DMS153 treated with DMSO at 0.1 percent for 48 hours (cell line): ENCODE measurements around the gene NLRC5.

Experiments used
- DNase-seq: peaks from one replicate; lab custom pipeline; 2025; ENCODE audit not compliant: unreplicated experiment; lab: John Stamatoyannopoulos, UW

The NLRC5 gene

GRCh38 chr16:57024894-57025680, 35.7 kb downstream of the NLRC5 start:
- DNase-seq = no peak

- DNase-seq = no peak
Observed at GRCh38 chr16:57025941-57026777, 36.8 kb downstream of the NLRC5 start.

GRCh38 chr16:57026778-57027062, 37.4 kb downstream of the NLRC5 start:
- DNase-seq = no peak

GRCh38 chr16:57027067-57027466, 37.7 kb downstream of the NLRC5 start:
- DNase-seq = no peak

- no peak for DNase-seq
Observed at GRCh38 chr16:57028086-57028485, 38.7 kb downstream of the NLRC5 start.

GRCh38 chr16:57029161-57030160, 40.1 kb downstream of the NLRC5 start:
- no peak for DNase-seq

GRCh38 chr16:57030346-57030902, 41.1 kb downstream of the NLRC5 start:
- no peak for DNase-seq

GRCh38 chr16:57031156-57031555, 41.8 kb downstream of the NLRC5 start:
- no peak for DNase-seq

GRCh38 chr16:57032346-57032745, 43.0 kb downstream of the NLRC5 start:
- DNase-seq = no peak

GRCh38 chr16:57032931-57033330, 43.6 kb downstream of the NLRC5 start:
- no peak for DNase-seq

GRCh38 chr16:57036315-57036714, 47.0 kb downstream of the NLRC5 start:
- DNase-seq = no peak

- DNase-seq = no peak
Observed at GRCh38 chr16:57036945-57037344, 47.6 kb downstream of the NLRC5 start.

GRCh38 chr16:57038166-57038565, 48.8 kb downstream of the NLRC5 start:
- no peak for DNase-seq

GRCh38 chr16:57039148-57039812, 49.9 kb downstream of the NLRC5 start:
- no peak for DNase-seq

GRCh38 chr16:57041182-57042156, 52.1 kb downstream of the NLRC5 start:
- DNase-seq = no peak

GRCh38 chr16:57042157-57043111, 53.1 kb downstream of the NLRC5 start:
- no peak for DNase-seq

GRCh38 chr16:57043248-57043647, 53.9 kb downstream of the NLRC5 start:
- no peak for DNase-seq
